Measurements from ENCODE around the gene CENPT. TPM values are rescaled to one million over a fixed set of nuclear protein-coding genes. Genes with fewer than 3 reads are reported as not detected.

The CENPT gene
- total and polyA plus RNA-seq, 2 donors (not counting 1 experiment from before 2014, with no cell fraction given): 23.1 to 30.2 TPM

GRCh38 chr16:67879936-67880335 lies 32.4 kb upstream of the CENPT start:
- no peak overlapping the region for H2AFZ ChIP-seq (ENCODE audit: low read length)
- H3K4me2 ChIP-seq (ENCODE audit: extremely low read depth, insufficient read depth, low read length): no peak overlapping the region
- H3K9ac ChIP-seq (ENCODE audit: insufficient read depth, low read length): no peak overlapping the region
- H3K79me2 ChIP-seq (ENCODE audit: control insufficient read depth, insufficient read depth, low read length): peaks cover 20% of the 10 kb centered on the region
- peaks cover 4% of the 10 kb centered on the region for H4K20me1 ChIP-seq (ENCODE audit: control insufficient read depth, extremely low read depth, insufficient read depth, low read length)
- no peaks in the 10 kb centered on the region for H3K9me3 ChIP-seq (ENCODE audit: control insufficient read depth, insufficient read depth, low read depth, low read length)
- TF ChIP-seq EZH2 (IDR thresholded peaks at IDR 0.05; ENCODE audit: low read length, missing control alignments): no peak
- TF ChIP-seq, protein P1, sequence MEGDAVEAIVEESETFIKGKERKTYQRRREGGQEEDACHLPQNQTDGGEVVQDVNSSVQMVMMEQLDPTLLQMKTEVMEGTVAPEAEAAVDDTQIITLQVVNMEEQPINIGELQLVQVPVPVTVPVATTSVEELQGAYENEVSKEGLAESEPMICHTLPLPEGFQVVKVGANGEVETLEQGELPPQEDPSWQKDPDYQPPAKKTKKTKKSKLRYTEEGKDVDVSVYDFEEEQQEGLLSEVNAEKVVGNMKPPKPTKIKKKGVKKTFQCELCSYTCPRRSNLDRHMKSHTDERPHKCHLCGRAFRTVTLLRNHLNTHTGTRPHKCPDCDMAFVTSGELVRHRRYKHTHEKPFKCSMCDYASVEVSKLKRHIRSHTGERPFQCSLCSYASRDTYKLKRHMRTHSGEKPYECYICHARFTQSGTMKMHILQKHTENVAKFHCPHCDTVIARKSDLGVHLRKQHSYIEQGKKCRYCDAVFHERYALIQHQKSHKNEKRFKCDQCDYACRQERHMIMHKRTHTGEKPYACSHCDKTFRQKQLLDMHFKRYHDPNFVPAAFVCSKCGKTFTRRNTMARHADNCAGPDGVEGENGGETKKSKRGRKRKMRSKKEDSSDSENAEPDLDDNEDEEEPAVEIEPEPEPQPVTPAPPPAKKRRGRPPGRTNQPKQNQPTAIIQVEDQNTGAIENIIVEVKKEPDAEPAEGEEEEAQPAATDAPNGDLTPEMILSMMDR (conservative IDR thresholded peaks at IDR 0.05 in 1 of 2, IDR thresholded peaks at IDR 0.05 in 1 of 2; ENCODE audit: low read depth in 1 of 2, low read length in 2 of 2): no peak
- H3K27ac ChIP-seq (ENCODE audit: insufficient read depth, low read length): no peak overlapping the region
- peaks cover 4% of the 10 kb centered on the region for H3K4me1 ChIP-seq (ENCODE audit: control insufficient read depth, extremely low read depth, insufficient read depth, low read length)
- H3K27me3 ChIP-seq (ENCODE audit: control insufficient read depth, insufficient read depth, low read length): no peaks in the 10 kb centered on the region
- no peak overlapping the region for H3K4me3 ChIP-seq (replicated peaks in 1 of 4; ENCODE audit: control extremely low read depth in 1 of 4, insufficient read depth in 1 of 4, low read depth in 3 of 4, low read length in 4 of 4)
- DNase-seq (ENCODE audit: low read depth in 2 of 2): no peak
- peaks cover 64% of the 10 kb centered on the region for H3K36me3 ChIP-seq (ENCODE audit: control insufficient read depth, insufficient read depth, low read length)

DNA sequence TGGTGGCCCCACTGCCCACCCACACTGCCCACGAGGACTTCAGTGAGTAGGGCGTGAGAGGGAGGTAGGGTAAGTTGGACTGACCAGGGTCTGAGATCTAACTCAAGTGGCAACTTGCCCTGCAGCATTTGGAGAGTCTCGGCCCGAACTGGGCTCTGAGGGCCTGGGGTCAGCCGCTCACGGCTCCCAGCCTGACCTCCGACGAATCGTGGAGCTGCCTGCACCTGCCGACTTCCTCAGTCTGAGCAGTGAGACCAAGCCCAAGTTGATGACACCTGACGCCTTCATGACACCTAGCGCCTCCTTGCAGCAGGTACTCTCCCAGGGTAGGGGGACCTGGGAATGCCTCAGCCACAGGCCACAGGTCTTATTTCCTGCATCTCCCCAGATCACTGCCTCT lies 32.0 kb upstream of the CENPT start:
- Histone ChIP-seq H2AFZ (ENCODE audit: low read length) (no peak overlapping the region), H3K27me3 (ENCODE audit: control insufficient read depth, insufficient read depth, low read length) (no peaks in the 10 kb centered on the region), H3K4me2 (ENCODE audit: extremely low read depth, insufficient read depth, low read length) (no peak overlapping the region), H4K20me1 (ENCODE audit: control insufficient read depth, extremely low read depth, insufficient read depth, low read length) (peaks cover 4% of the 10 kb centered on the region), H3K9ac (ENCODE audit: insufficient read depth, low read length) (no peak overlapping the region), H3K79me2 (ENCODE audit: control insufficient read depth, insufficient read depth, low read length) (peaks cover 25% of the 10 kb centered on the region), H3K4me3 (replicated peaks in 1 of 4; ENCODE audit: control extremely low read depth in 1 of 4, insufficient read depth in 1 of 4, low read depth in 3 of 4, low read length in 4 of 4) (no peak overlapping the region), H3K27ac (ENCODE audit: insufficient read depth, low read length) (no peak overlapping the region), H3K36me3 (ENCODE audit: control insufficient read depth, insufficient read depth, low read length) (peaks cover 64% of the 10 kb centered on the region), H3K9me3 (ENCODE audit: control insufficient read depth, insufficient read depth, low read depth, low read length) (no peaks in the 10 kb centered on the region), H3K4me1 (ENCODE audit: control insufficient read depth, extremely low read depth, insufficient read depth, low read length) (peaks cover 1% of the 10 kb centered on the region)
- no peak for DNase-seq (ENCODE audit: low read depth in 2 of 2)
- TF ChIP-seq, protein P1 (conservative IDR thresholded peaks at IDR 0.05 in 1 of 2, IDR thresholded peaks at IDR 0.05 in 1 of 2; ENCODE audit: low read depth in 1 of 2, low read length in 2 of 2): no peak
- TF ChIP-seq EZH2 (IDR thresholded peaks at IDR 0.05; ENCODE audit: low read length, missing control alignments): no peak

GRCh38 chr16:67878846-67879245 lies 31.4 kb upstream of the CENPT start:
- peaks cover 31% of the 10 kb centered on the region for H3K79me2 ChIP-seq (ENCODE audit: control insufficient read depth, insufficient read depth, low read length)
- TF ChIP-seq EZH2 (IDR thresholded peaks at IDR 0.05; ENCODE audit: low read length, missing control alignments): no peak
- TF ChIP-seq, protein P1 (conservative IDR thresholded peaks at IDR 0.05 in 1 of 2, IDR thresholded peaks at IDR 0.05 in 1 of 2; ENCODE audit: low read depth in 1 of 2, low read length in 2 of 2): no peak
- H3K4me3 ChIP-seq (replicated peaks in 1 of 4; ENCODE audit: control extremely low read depth in 1 of 4, insufficient read depth in 1 of 4, low read depth in 3 of 4, low read length in 4 of 4): no peak overlapping the region
- H3K4me2 ChIP-seq (ENCODE audit: extremely low read depth, insufficient read depth, low read length): no peak overlapping the region
- H3K27ac ChIP-seq (ENCODE audit: insufficient read depth, low read length): no peak overlapping the region
- H3K27me3 ChIP-seq (ENCODE audit: control insufficient read depth, insufficient read depth, low read length): no peaks in the 10 kb centered on the region
- H2AFZ ChIP-seq (ENCODE audit: low read length): no peak overlapping the region
- no peaks in the 10 kb centered on the region for H3K4me1 ChIP-seq (ENCODE audit: control insufficient read depth, extremely low read depth, insufficient read depth, low read length)
- H3K9me3 ChIP-seq (ENCODE audit: control insufficient read depth, insufficient read depth, low read depth, low read length): no peaks in the 10 kb centered on the region
- H3K9ac ChIP-seq (ENCODE audit: insufficient read depth, low read length): no peak overlapping the region
- H4K20me1 ChIP-seq (ENCODE audit: control insufficient read depth, extremely low read depth, insufficient read depth, low read length): peaks cover under 1% of the 10 kb centered on the region
- peaks cover 60% of the 10 kb centered on the region for H3K36me3 ChIP-seq (ENCODE audit: control insufficient read depth, insufficient read depth, low read length)
- no peak for DNase-seq (ENCODE audit: low read depth in 2 of 2)
